Right hindlimb (tissue), 1 donor: ENCODE measurements around the gene ATF7.

Source experiments
- DNase-seq: peaks from one replicate; pipeline ENCODE4 v3.0.0-alpha.2; 2018

ATF7 gene

DNA sequence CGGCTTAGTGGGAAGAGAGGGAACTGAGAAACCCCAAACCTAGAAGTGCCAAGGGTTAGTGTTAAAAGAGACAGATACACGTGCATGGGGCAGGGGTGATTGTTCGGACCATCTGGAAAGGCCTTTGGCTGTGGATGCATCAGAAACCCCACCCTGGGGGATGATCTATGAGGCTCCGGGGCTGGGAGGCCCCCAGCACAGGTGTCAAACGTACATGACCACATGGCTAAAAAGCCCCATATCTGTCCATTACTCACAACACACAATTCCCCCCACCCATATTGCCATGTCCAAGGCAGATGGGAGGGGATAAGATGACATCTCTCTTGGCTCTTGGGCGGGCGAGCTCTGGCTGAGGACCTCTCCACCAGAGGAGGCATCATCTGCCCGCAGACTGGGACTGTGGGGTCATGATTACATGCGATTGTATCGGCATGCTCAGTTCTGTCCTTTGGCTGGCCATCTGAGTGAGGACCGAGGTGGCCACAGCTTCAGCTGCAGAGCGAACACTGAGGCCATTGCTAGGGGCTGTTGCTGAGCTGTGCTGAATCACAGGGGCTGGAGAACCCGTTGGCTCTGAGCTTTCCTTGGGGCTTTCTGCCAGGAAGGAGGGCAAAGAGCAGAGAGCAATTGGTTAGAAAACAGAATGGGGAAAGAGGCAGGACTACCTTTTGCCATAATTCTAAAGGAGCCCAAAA is 109.3 kb downstream of the ATF7 start:
- DNase-seq, result no peak

DNA sequence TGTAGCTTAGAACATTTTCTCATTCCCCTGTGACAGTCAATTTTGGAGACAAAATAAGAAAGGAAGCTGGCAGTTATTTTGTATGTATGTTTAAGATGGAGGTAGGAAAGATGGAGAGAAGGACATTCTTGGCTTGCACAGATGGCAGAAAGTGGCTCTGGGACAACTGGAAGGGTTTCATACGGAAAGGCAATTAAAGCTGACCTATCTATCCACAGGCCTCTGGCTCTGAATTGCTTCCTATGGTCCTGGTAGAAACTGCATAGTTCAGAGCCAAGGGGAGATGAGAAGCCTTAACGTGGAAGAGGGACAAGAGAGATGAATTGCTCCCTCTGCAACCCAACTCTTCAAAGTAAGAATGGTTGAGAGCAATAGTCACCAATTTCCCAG is 110.9 kb downstream of the ATF7 start:
- no peak for DNase-seq

DNA sequence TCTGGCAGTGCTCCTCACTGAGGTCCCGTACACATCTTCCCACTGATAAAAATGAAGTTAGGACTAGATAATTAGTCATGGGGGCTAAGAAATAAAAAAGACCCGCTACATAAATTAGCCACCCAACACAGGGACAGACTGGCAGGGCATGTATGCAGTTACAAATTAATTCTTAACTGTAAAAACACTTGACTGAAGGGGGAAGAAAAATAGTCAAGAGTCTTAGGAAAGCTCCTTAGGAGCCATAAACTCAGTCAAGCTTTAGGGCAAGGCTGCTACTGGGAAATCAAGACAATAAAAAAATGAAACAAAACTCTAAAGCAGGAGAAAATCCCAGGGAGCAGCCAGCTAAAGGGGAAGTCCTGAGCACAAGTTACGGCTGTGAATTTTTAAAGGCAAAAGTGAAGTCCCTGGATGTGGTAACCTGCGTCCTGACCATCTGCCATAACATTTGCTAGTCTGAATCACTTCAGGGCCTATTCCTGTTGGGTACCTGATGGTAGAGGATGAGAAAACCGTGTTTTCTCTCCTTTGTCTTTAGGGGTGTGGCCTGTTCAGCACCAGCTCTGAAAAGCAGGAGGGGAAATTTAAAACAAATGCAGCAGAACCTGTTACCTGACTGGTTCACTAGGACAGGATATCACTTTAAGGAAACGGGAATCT is 111.4 kb downstream of the ATF7 start:
- no peak for DNase-seq

DNA sequence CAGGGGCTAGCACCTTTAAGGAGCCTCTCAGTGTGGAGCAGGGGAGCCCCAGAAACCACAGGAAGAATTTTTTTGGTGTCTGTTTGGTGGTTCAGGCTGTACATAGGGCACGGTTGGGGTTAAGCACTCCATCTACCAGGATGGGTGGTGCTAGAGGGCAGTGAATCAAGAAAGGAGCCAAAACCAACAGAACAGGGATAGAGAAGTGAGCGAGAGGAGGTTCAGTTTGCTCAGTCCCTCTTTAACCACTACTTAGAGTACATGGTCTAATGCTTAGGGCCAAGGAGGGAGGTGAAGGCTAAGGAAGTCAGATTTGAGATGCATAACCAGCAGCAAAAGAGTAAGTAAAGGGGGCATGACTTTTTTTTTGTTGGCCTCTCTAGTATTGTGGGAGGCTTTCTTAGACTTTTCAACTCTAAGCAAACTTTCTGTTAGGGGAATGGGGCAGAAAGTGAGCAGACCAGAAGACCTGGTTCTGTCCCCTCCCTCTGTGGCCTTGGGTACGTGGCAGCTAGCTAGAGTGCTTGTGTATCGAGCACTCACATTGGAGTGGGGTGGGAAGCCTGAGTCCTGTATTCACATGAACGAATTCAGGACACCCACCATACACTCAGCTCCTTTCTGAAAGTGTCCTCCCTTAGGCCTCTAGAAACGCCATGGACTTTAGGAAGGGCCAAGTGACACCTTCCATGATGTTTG is 112.3 kb downstream of the ATF7 start:
- DNase-seq, result no peak

DNA sequence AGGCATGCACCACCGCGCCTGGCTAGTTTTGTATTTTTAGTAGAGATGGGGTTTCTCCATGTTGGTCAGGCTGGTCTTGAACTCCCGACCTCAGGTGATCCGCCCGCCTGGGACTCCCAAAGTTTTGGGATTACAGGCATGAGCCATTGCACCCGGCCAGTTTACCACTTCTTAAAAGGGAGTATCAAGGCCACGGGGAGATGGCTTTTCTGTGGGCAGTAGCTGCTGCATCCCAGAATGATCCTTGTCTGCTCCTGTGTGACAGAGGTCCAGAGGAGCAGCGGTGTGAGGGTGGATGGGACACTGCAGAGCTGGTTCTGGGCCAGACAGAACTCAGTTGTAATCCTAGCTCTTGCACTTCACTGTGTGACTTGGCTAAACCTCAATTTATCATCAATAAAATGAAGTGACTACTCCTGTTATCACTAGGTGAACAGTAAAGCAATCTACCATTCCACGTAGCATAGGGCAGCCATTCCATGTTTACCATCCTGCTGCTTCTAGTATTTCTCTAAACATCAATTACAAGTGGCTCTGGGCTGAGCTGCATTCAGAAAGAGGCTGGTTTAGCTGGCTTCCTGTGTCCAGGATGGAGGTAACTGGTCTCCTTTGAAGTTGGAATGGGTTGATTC is 115.9 kb downstream of the ATF7 start:
- DNase-seq, result no peak

DNA sequence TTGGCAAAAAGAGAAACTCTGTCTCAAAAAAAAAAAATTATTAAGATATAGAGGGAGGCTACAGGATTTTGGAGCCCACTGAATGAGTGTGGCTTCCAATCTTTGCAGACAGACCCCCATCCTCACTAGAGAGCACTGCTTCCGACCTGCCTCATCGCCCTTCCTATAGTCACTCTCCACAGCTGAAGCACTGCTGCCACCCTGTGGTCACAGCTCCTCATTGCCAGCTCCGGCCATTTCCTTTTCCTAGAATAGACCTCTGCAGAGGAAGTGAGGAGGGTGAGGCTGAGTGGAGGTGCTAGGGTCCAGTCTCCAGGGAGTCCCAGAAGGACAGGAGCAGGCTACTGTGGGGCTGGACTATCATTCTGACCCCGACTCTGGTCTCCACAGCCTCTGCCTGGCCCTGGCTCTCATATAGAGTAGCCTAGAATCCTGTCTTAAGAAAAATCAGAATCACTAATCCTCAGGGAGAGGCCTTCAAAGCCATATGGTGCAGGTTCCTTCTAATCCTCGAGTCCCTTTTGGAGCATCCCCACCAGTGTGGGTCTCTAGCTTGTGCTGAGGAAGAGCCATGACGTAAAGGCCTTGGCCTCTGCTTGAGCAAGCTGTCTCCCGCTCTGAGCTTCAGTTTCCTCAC is 117.5 kb downstream of the ATF7 start:
- DNase-seq, result peak; percentile 87

DNA sequence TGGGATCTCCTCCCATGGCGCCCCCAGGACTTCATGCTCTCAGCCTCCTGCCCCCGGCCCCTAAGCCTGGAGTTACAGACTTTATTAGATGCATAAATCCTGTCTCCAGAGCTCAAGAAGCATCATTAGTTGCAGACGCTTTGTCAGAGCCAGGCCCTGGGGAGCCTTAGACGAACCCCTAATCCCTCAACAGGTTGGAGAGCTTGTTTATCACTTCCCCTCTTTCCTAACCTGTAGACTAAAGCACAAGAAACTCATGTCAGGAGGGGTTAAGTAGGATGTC is 118.6 kb downstream of the ATF7 start:
- DNase-seq, result no peak

DNA sequence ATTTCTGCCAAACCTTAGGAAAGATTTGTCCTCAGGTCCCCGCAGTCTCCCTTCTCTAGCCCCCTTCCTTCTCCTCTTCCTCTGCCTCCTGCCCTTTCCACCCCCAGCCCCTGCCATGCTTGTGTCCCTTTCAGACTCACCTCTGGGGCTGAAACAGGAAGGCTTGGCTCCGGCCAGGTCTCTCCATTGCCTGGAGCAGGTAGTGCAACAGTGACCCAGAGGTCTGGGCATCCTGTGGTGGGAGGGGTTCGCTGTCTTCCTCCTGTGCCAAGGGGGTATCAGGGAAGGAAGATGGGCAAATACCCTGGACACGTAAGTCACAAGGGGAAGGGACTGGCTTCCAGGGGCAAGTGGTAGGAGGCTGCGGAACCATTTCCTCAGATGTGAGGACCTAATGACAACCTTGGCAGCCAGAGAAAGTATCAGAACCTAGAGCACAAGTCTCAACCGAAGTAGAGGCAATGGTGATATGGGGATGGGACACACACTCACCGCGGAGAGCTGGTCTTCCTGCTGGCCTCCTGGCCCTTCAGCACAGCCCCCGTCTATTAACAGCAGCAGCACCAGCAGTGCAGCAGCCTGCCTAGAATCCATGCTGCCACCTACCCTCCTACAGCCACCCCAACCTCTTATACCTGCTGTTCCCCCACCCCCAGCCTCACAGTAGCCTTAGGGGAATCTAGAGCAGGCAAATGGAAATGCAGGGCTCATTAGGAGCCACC is 119.1 kb downstream of the ATF7 start, which contains the start of gene NPFF:
TSS of gene NPFF (minus strand) at position 604 of the 722 bp plus-strand sequence. CDS start at position 594, 10 bp downstream.
- no peak for DNase-seq

DNA sequence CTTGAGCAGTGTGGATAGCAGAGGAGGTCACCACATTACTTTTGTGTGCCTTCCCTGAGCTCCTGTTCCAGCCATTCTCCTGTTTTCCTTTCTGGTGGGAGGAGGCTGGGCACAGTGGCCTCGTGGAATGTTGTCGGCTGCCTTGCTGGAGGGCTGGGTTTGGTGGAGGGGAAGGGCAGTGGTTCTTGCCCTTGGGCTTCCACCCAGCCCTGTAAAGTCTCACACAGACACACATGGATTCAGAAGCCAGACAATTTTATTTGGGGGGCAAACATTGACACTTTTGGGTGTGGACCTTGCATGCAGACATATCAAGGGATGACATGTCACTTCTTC is 119.8 kb downstream of the ATF7 start:
- no peak for DNase-seq

DNA sequence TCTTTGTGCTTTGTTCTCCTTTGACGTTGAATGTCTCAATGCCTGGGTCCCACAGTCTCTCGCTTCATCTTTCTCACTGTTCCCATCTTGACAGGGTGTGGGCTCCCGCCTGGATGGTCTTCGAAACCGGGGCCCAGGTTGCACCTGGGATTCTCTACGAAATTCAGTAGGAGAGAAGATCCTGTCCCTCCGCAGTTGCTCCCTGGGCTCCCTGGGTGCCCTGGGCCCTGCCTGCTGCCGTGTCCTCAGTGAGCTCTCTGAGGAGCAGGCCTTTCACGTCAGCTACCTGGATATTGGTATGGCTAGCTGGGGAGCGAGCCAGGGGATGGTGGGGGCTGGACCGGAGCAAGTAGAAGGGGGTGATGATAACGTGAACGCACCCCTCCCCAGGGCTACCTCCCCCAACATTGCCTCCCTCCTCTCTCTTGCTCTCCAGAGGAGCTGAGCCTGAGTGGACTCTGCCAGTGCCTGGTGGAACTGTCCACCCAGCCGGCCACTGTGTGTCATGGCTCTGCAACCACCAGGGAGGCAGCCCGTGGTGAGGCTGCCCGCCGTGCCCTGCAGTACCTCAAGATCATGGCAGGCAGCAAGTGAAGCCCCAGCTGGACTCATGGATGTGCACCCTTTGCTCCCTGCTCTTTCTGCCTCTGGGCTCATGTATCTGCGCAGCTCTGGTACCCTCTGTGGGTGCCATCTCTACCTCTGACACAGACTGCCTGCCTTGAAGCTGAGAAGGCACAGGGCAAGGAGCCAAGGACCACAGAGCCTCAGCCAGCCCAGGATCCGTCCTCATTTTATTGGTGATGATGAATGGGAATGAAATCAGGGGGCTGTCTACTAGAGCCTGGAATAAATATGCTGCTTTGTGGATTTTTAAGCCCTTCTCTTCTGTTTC is 120.4 kb downstream of the ATF7 start:
- DNase-seq, result no peak

DNA sequence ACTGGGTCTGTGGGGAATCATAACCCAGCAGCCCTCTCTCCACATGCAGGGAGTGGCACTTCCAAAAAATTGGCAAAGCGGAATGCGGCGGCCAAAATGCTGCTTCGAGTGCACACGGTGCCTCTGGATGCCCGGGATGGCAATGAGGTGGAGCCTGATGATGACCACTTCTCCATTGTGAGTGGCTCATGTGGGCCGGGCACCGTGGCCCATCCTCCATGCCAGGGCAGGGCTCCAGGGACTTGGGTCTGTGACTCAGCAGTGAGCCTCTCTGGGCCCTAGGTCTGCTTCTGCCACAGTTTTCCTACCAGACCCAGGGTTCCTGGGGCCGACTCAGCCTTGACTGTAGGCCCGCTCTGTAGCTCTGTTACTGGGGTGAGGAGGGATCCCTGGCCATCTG is 121.1 kb downstream of the ATF7 start:
- no peak for DNase-seq

DNA sequence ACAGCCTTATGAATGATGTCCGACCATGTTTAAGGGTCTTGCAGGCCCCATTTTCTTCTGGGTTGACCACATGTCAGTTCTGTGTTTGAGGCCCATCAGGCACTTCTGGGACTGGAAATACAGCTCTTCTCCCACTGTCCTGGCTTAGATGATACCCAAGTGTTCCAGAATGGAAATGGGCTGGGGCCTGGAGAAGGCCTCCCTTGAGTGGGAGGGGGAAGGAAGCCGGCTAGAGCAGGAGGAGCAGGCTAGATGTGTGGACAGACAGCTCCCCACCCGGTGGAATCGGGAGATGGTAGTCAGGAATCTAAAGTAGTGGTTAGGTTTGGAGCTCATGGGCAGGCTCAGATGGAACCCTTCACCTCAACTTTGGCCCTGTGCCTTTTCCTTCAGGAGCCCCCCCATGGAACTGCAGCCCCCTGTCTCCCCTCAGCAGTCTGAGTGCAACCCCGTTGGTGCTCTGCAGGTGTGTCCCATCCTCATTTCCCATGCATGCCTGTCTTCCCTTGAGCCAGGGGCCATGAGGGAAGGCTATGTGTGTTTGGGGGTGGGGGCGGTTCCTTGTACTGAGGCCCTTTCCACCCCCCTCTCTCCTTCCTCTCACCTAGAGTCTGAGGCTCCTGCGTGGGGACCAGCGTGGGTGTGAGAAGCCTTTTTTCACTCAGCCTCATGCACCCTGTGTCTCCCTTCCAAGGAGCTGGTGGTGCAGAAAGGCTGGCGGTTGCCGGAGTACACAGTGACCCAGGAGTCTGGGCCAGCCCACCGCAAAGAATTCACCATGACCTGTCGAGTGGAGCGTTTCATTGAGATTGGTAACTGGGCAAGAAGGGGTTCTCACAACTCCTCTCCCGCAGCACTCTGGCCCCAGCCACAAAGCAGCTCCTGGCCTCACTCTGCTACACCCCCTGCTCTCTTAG is 121.9 kb downstream of the ATF7 start:
- DNase-seq, result no peak

DNA sequence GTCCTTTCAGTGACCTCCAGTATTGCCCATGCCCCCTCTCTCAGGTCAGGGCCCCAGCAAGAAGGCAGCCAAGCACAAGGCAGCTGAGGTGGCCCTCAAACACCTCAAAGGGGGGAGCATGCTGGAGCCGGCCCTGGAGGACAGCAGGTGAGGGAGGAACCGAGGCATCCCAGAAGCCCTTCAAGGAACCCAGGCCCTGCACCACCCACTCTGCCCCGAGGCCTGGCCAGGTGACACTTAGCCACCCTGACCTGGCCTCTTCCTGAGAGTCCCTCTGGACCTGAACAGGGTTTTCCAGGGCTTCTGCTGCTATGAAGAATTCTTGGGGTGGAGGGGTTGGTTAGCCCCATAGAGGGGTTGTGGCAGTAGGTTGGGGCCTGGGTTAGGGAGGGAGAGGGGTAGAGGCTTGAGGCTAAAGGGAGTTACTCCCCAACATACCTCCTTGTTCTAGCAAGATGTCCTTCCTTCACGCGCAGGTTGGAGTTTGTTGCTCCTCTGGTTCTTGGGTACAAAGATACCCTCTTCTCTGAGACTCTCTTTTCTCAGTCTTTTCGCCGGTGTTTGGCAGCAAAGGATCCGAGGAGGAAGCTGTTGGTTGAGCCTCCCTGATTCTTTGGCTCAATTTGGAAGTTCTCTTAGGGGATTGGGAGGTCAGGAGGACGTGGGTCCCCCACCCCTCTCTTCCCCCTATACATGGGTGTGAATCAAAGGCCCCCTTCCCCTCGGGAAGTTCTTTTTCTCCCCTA is 123.0 kb downstream of the ATF7 start:
- DNase-seq, result no peak

DNA sequence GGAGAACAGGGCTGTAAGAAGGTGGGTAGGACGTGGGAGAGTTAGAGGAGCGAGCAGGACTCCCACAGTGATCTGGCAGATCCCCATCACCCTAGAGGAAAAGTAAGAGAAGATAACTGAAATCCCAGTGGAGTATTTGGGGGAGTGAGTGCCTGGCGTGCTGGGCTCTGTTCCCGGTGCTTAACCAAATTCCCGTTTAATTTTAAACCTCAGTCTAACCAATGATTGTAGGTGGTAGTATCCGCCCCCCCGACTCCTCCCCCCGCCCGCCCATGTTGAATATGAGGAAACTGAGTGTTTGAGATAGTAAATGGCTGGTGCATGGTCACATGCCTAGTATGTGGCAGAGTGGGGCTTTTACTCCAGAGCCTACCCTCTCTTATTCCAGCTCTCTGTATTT is 123.9 kb downstream of the ATF7 start:
- DNase-seq, result no peak

DNA sequence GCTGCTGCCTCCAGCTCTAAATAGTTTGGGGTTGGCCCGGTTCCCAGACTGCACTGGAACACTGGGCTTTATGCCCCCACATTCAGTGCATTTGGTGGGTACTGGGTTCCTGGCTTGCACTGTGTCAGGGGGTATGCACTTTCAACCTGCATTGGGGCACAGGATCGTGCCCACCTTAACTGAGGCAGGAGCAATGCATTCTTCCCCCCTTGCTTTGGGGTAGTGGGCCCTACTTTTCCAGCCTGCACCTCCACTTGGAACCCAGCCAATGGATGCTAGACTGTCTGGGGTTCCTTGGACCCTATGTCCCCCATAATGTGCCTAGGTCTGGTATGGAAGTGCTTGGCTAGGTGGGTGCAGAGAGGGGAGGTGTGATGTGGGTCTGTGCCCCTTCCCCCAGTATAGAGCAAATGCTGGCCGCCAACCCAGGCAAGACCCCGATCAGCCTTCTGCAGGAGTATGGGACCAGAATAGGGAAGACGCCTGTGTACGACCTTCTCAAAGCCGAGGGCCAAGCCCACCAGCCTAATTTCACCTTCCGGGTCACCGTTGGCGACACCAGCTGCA is 124.5 kb downstream of the ATF7 start:
- DNase-seq, result no peak

DNA sequence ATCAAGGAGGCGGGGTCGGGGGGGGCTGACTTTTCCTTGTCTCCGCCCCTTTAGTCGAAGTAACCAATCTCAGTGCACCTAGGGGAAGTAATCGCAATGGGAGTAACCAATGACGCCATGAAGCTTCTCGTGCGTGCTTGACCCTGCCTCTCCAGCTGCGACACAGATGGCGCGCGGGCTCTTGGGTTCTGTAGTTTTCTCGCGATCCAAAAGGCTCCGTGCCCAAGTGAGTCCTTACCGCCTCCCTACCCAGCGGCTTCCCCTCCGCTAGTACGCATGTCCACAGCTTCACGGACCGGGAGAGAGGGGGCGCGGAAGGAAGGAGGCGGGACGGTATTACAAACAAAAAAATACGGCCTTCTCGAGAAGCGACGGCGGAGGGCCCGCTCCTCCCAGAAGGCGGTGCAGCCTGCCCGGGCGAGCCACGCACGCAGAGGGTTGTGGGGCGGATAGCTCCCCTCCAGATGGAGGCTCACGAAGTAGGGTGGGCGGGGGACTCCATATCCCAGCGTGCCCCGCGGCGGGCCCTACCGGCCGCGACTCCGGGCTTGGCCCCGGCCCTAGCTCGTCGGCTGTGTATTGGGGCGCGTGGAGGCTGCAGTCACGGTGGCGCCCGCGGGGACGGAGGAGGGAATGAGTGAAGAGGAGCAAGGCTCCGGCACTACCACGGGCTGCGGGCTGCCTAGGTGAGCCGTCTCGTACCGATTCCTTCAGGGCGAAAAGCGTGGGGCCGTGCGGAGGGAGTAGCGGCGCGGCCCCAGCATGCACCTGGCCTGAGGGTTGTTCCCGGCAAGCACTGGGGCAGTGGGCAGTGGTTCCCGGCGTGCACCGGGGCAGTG is 125.2 kb downstream of the ATF7 start, which contains the start of gene TARBP2:
TSS of gene TARBP2 (plus strand) at position 508 of the 839 bp plus-strand sequence. CDS start at position 634, 126 bp downstream.
- peak; percentile 99 for DNase-seq

DNA sequence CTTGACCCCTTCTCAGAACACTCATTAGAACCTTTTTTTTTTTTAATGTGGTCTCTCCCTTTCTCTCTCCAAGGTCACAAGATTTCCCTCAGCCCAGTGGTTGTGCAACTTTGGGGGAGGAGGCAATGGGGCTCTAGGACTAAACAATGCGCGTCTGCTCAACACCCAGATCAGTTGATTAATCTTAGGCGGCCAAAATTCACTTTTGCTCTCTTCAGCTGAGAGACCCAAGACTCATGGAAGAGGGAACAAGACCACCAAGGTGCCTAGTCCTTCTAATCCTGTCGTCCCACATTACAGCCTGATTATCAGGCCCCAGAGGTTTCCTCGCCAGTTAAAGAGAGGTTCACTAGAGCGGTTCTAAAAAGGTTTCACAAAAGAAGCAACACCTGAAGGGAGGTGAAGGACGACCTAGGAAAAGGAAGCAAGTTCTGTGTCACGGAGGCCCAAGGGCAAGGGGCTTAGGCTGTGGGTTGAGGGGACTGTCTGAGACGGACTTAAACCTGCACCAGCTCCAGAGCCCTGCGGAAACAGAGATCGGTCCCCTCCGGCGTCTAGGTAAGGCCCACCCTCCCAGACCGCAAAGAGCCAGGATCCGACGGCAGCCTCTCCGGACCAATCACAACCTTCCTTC is 125.9 kb downstream of the ATF7 start:
- no peak for DNase-seq
